PC-3 (cell line): Measurements from ENCODE around the gene MKX. TPM values are rescaled to one million over a fixed set of nuclear protein-coding genes. Genes with fewer than 3 reads are reported as not detected.
A peak's percentile ranks its signal among the peaks of the same experiment; 100 is the strongest.

Experiments used
- ATAC-seq: fragments of 200-7000 bp; cut with Tn5 transposase; 2 replicates; pipeline ENCODE4 v1.9.1; 2020; ENCODE audit warnings: mild to moderate bottlenecking, moderate library complexity
- BruUV-seq: library from RNA; stranded (reverse); fragments of 400-500 nt; replicated peaks from 2 replicates; lab custom pipeline; 2021; lab: Mats Ljungman, UMichigan
- CTCF ChIA-PET: fragments of 300-600 bp; sonication (Branson Sonifier 250); formaldehyde crosslinking; loops from one replicate; lab custom pipeline; 2022; ENCODE audit warnings: antibody characterized with exemption; lab: Charles Lee
- POLR2A ChIA-PET: fragments of 300-600 bp; sonication (Branson Sonifier 250); formaldehyde crosslinking; loops from one replicate; lab custom pipeline; 2022; ENCODE audit warnings: antibody characterized with exemption; ENCODE audit not compliant: unreplicated experiment; lab: Charles Lee
- DNase-seq: peaks from one replicate; pipeline ENCODE4 v3.0.0-alpha.2; 2015
- H2AFZ ChIP-seq: fragments of 300-600 bp; sonication (generic); 2 replicates; pipeline ENCODE4 v1.6.0; 2016; ENCODE audit warnings: antibody characterized with exemption, low read length
- H3F3A ChIP-seq: fragments of 300-600 bp; sonication (generic); one replicate; pipeline ENCODE4 v1.6.0; 2017; ENCODE audit warnings: antibody characterized with exemption, low read length, control low read depth, mild to moderate bottlenecking; ENCODE audit not compliant: unreplicated experiment
- H3K27ac ChIP-seq: fragments of 300-600 bp; sonication (generic); 2 replicates; pipeline ENCODE4 v1.5.1; 2016; ENCODE audit warnings: mild to moderate bottlenecking, low read length
- H3K27me3 ChIP-seq: fragments of 300-600 bp; sonication (generic); 2 replicates; pipeline ENCODE4 v1.6.1; 2016; ENCODE audit warnings: low read length, mixed read lengths
- H3K36me3 ChIP-seq: fragments of 300-600 bp; sonication (generic); 2 replicates; pipeline ENCODE4 v1.6.1; 2016; ENCODE audit warnings: low read depth, mixed run types, low read length, mixed read lengths
- H3K4me1 ChIP-seq: fragments of 300-600 bp; sonication (generic); 2 replicates; pipeline ENCODE4 v1.5.1; 2016; ENCODE audit warnings: low read length; ENCODE audit not compliant: insufficient read depth
- H3K4me2 ChIP-seq: fragments of 300-600 bp; sonication (generic); 2 replicates; pipeline ENCODE4 v1.6.0; 2016; ENCODE audit warnings: low read length
- H3K4me3 ChIP-seq: fragments of 300-600 bp; sonication (generic); 2 replicates; pipeline ENCODE4 v1.5.1; 2016; ENCODE audit warnings: mild to moderate bottlenecking, low read length, mixed read lengths
- H3K79me2 ChIP-seq: fragments of 300-600 bp; sonication (generic); 2 replicates; pipeline ENCODE4 v1.6.1; 2017; ENCODE audit warnings: low read length, mixed read lengths
- H3K9ac ChIP-seq: fragments of 300-600 bp; sonication (generic); 2 replicates; pipeline ENCODE4 v1.6.0; 2016; ENCODE audit warnings: mild to moderate bottlenecking, low read length
- H3K9me2 ChIP-seq: fragments of 300-600 bp; sonication (generic); replicated peaks from 2 replicates; pipeline ENCODE4 v1.6.1; 2016; ENCODE audit warnings: mixed run types, low read length, mixed read lengths
- H3K9me3 ChIP-seq: fragments of 300-600 bp; sonication (generic); 2 replicates; pipeline ENCODE4 v1.6.1; 2016; ENCODE audit warnings: low read length, mixed read lengths
- H4K20me1 ChIP-seq: fragments of 300-600 bp; sonication (generic); 2 replicates; pipeline ENCODE4 v1.6.1; 2016; ENCODE audit warnings: low read length, mixed read lengths
- CTCF ChIP-seq: fragments of 300-600 bp; sonication (generic); conservative IDR thresholded peaks from 2 replicates; pipeline ENCODE4 v1.5.1; 2017; ENCODE audit warnings: antibody characterized with exemption, low read depth, mild to moderate bottlenecking, low read length
- EZH2 ChIP-seq: fragments of 300-600 bp; sonication (generic); IDR thresholded peaks from one replicate; pipeline ENCODE4 v1.6.1; 2017; ENCODE audit warnings: antibody characterized with exemption, mild to moderate bottlenecking, low read length; ENCODE audit not compliant: unreplicated experiment
- EZH2phosphoT487 ChIP-seq: fragments of 300-600 bp; sonication (generic); IDR thresholded peaks from 2 replicates; pipeline ENCODE4 v1.6.1; 2018; ENCODE audit warnings: mild to moderate bottlenecking, antibody characterized with exemption, low read length, borderline replicate concordance
- intact Hi-C: fragments of 100-400 bp; cut with micrococcal nuclease; formaldehyde crosslinking; loops from 2 replicates; pipeline ENCODE4 v1.9.0; 2023
- total RNA-seq: library from RNA; depleted of rRNA; stranded (reverse); fragments of >200 nt; gene quantifications from 2 replicates; pipeline ENCODE4 v1.2.3, GENCODE V29; 2014

Gene MKX
- total RNA-seq, 1 experiment from 2014 or later, result 3.5 TPM

GRCh38 chr10:27659786-27660185, 85.8 kb downstream of the MKX start:
- no peaks in the 10 kb centered on the region for H4K20me1 ChIP-seq
- CTCF ChIA-PET, result no interaction called here
- TF ChIP-seq CTCF (no peak), EZH2phosphoT487 (no peak)
- H3K9me2 ChIP-seq, result no peaks in the 10 kb centered on the region
- H3K4me3 ChIP-seq, result no peak overlapping the region
- DNase-seq (no peak), ATAC-seq (no peak)
- no peaks in the 10 kb centered on the region for H3K79me2 ChIP-seq
- POLR2A ChIA-PET, result no interaction called here
- H2AFZ ChIP-seq, result no peak overlapping the region
- H3K4me1 ChIP-seq, result peaks cover 11% of the 10 kb centered on the region
- H3F3A ChIP-seq, result no peaks in the 10 kb centered on the region
- no peaks in the 10 kb centered on the region for H3K27me3 ChIP-seq
- no peak overlapping the region for H3K4me2 ChIP-seq
- no peak overlapping the region for H3K9ac ChIP-seq
- intact Hi-C loops, result loop anchor here (5.0 kb wide), 1 partner anchor 212 kb away; no protein-coding TSS in a partner anchor
- no TSS peak for BruUV-seq
- no peaks in the 10 kb centered on the region for H3K9me3 ChIP-seq
- H3K27ac ChIP-seq, result no peak overlapping the region
- H3K36me3 ChIP-seq, result no peaks in the 10 kb centered on the region

- TF ChIP-seq EZH2, result no peak
- no peak for TF ChIP-seq CTCF
- no peak for TF ChIP-seq EZH2phosphoT487
- Histone ChIP-seq H3K27me3 (no peaks in the 10 kb centered on the region), H3K36me3 (no peaks in the 10 kb centered on the region), H3K4me2 (peak overlapping the region; percentile 70), H3K9me2 (no peaks in the 10 kb centered on the region), H3K79me2 (no peaks in the 10 kb centered on the region), H4K20me1 (no peaks in the 10 kb centered on the region), H3K27ac (peak overlapping the region; percentile 52), H3K9ac (no peak overlapping the region), H2AFZ (peak overlapping the region; percentile 59; the same call in 1 of the 2 replicates), H3K4me3 (no peak overlapping the region), H3K9me3 (no peaks in the 10 kb centered on the region), H3K4me1 (peaks cover 11% of the 10 kb centered on the region), H3F3A (no peaks in the 10 kb centered on the region)
- BruUV-seq, result no TSS peak
- ATAC-seq, result peak; percentile 93
- intact Hi-C loops, result loop anchor here (5.0 kb wide), 1 partner anchor 211 kb away; no protein-coding TSS in a partner anchor
- ChIA-PET CTCF (interaction anchor here (0.6 kb wide), 1 partner anchor 83 kb away, joined by 3 read pairs; no protein-coding TSS in a partner anchor), POLR2A (interaction anchor here (0.6 kb wide), 1 partner anchor 50 kb away, joined by 5 read pairs; no protein-coding TSS in a partner anchor)
- peak; percentile 75 for DNase-seq
Observed at GRCh38 chr10:27658788-27659187, 86.8 kb downstream of the MKX start.

- CTCF ChIA-PET, result no interaction called here
- H4K20me1 ChIP-seq, result no peaks in the 10 kb centered on the region
- BruUV-seq, result no TSS peak
- no peaks in the 10 kb centered on the region for H3K36me3 ChIP-seq
- H3K9ac ChIP-seq, result no peak overlapping the region
- DNase-seq (no peak), ATAC-seq (no peak)
- H3K27me3 ChIP-seq, result no peaks in the 10 kb centered on the region
- POLR2A ChIA-PET, result no interaction called here
- no peaks in the 10 kb centered on the region for H3K9me3 ChIP-seq
- H3K4me3 ChIP-seq, result no peak overlapping the region
- H3K9me2 ChIP-seq, result no peaks in the 10 kb centered on the region
- intact Hi-C loops, result loop anchor here (5.0 kb wide), 1 partner anchor 208 kb away; no protein-coding TSS in a partner anchor
- H2AFZ ChIP-seq, result no peak overlapping the region
- TF ChIP-seq EZH2phosphoT487 (no peak), CTCF (no peak), EZH2 (no peak)
- H3K4me2 ChIP-seq, result no peak overlapping the region
- no peak overlapping the region for H3K27ac ChIP-seq
- H3K4me1 ChIP-seq, result no peaks in the 10 kb centered on the region; the same call in 1 of the 2 replicates
- H3F3A ChIP-seq, result no peaks in the 10 kb centered on the region
- H3K79me2 ChIP-seq, result no peaks in the 10 kb centered on the region
Observed at GRCh38 chr10:27655296-27655695, 90.3 kb downstream of the MKX start.
